Stimulated activated CD8-positive, alpha-beta memory T cell treated with anti-CD3 and anti-CD28 coated beads, Interleukin-4, amount 100 ng/mL, for 1 hour (primary cell): ENCODE results near the gene GLP1R.

Experiments
- DNase-seq, 2 donors: peaks; one replicate each; pipeline ENCODE4 v3.0.0-alpha.2; 2020; ENCODE audit warnings: low read depth in 2 of 2, low spot score in 1 of 2

The GLP1R gene

DNA sequence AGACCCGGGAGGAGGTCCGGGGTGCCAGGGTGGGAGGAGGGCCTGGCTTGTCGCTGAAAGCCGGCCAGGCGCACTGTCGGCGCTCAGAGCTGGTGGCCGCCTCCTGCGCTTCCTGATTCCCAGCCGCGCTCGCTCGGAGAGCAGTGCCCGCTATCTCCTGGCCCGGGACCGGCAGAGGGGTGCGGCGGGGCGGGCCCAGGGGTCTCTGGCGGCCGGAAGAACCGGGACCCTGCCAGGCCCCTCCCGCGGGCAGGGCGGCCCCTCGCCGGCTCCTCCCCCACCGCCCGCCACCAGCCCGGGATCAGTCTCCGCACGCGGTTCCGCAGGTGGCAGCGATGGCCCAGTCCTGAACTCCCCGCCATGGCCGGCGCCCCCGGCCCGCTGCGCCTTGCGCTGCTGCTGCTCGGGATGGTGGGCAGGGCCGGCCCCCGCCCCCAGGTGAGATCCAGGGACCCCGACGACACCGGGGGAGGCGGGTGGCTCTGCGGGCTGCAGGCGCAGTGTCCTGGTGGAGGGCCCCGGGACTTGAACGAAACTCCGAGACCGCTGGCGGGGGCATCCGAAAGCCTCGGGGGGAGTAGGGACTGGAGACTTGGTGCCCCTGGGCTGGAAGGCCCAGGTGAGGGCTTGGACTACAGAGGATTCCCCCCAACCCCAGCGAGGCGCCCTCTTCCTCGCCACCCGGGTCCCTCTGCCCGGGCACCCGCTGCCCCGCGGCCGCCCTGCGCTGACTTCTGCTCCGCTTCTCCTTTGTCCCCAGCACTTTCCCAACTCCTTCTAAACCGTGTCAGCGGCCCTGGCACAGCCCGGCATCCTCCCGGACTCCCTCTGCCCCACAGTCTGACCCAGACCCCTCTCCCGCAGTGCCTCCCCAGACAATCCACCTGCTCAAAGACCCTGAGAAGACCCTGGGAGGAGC, at the start of gene GLP1R:
TSS of gene GLP1R (plus strand) at position 301 of the 919 bp plus-strand sequence. CDS start at position 361, 60 bp downstream.
- DNase-seq: no peak

DNA sequence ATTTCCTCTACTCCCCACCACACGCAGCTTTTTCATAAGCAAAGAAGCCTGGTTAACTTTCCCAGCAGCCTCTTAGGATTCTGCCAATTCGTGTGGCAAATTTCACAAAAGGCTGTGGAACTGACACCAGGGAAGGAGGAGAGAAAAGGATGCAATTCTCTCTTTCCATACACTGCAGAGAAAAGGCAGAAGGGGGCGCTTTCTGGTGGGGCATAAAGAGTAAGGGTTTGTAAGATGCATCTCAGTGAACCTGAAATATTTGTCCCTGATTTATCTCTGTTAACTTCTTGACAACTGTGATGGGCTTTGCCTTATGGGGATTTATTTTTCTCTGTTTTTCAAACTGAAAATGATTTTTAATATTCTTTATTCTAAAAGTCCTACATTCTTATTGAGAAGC, 45.5 kb upstream of the GLP1R start:
- DNase-seq: no peak

DNA sequence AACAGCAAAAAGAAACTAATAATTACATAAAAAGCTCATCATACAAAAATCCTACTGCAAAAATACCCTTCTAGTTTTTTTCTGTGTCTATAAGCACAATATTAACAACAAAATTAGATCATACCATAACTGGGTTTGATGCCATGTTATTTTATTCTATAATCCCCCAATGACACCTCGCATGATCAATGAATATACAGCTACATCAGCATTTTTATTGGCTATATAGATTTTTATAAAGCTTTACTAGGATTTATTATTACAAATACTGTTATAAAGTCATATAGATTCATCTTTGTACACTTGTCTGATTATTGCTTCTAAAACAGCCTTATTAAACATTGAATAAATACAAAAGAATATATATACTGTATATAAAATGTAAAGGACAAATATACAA, 45.1 kb upstream of the GLP1R start:
- no peak for DNase-seq

DNA sequence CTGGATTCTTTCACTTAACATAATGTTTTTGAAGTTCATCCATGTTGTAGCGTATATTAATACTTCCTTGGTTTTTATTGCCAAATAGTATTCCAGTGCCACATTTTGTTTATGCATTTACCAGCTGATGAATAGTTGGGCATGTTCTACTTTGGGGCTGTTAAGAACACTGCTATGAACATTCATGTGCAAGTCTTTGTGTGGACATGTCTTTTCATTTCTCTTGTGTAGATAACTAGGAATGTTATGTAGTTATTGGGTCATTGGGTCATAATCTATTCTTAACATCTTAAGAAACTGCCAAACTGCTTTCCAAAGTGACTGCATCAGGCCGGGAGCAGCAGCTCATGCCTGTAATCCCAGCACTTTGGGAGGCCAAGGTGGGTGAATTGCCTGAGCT, 43.8 kb upstream of the GLP1R start:
- DNase-seq: no peak

DNA sequence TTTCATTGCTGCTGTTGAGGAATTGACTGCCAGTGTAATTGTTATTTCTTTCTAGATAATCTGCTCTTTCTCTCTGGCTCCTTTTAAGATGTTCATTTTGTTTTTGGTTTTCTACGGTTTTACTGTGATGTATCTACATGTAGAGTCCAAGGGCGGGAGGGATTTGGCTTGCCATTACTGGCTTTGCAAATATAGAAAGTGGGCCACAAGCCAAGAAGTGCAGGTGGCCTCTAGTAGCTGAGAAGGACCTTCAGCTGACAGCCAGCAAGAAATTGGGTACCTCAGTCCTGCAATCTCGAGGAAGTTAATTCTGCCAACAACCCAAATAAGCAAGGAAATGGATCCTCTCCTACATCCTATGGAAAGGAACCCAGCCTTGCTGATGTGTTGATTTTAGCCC, 42.8 kb upstream of the GLP1R start:
- no peak for DNase-seq

DNA sequence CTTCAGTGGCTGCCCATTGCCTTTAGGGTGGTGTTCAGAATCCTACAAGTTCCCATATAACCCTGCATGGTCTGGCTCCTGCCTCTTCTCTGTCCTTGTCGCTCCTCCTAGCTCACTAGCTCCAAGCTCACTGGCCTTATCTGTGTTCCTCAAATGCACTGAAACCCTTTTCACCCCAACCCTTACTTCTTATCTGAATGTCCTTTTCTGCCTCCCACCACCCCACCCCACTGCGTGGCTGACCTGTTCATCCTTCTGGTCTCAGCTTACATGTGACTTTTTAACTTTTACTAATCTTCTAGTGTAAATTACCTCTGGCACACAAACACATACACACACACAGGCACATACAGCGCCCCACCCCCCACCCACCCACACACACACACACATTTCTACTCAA, 41.0 kb upstream of the GLP1R start:
- DNase-seq: no peak

DNA sequence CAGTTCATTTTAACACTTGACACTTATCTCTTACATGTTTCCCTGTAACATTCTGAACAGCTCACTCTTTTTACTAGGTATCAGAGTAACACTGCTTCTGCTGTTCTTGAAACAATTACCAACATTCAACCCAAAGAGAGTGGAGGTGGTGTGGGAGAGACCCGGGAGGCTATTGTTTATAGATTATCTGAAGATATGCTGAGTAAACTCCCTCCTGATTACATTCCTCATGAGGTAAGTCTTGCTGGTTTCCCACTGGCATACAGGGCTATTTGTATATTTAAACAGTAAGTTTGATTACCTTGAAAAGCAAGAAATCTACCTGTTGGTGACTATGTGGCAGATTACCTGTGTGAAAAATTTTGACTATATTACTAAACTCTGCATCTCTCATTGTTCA, 39.8 kb upstream of the GLP1R start:
- no peak for DNase-seq

DNA sequence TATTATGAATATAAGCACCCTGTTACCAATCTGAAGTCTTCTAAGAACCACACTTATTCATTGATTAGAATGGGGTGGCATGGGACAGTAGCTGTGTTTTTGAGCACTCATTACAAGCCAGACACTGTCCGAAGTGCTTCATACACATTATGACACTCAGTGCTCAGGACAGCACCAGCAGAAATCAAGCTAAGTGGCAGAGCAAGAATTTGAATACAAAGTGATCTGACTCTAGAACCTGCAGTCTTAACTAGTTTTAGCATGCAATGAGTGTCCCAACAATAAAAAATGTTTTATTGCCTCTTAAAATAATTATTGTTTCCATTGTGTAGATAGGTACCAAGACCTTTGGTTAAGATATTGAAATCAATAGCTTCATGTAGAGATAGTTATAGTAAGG, 39.1 kb upstream of the GLP1R start:
- DNase-seq: no peak

DNA sequence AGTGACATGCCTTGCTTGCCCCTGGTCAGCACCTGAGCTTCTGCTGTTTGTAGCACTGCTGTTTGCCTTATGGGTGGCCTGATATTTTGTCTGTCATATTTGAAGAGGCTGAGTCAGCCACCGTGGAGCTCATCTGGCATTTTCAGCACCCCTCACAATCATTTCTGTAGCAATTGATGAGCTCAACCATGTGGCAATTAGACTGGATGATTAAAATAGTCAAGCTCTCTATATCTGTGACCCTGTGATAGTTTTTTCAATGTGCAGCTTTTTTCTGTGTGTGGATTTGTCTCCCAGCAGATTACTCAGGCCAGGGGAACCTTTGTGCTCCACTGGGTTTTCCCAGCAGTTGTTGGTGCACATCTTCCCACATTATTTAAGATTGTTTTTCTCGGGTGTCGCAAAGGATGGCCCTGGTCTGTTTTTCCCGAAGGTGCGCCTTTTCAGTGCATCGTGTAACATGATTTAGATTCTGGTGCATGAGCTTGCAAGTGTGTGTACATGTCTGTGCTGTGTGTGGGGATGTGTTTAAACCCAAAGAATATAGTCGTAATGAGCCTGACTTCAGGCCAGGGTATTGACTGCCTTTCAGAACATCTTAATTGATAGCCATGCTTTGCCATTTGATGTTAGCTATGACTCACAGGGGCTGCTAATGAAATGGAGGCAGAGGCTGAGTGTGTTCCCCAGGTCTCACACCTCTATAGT, 31.6 kb upstream of the GLP1R start:
- DNase-seq: no peak

DNA sequence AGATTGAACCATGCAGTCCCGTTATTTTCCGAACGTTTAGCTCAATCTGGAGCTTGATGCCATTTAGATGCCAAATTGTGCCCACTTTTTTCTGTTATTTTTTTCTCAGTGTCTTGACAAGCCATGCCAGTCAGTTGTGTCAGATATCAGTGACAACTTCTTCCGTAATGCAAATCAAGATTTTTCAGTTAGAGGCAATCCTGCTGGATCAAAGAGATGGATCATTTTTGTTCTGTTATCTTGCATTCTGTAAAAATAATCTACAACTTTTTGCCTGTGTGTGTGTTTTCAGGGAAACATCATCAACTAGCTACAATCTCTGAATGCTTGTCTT, 31.1 kb upstream of the GLP1R start:
- no peak for DNase-seq

DNA sequence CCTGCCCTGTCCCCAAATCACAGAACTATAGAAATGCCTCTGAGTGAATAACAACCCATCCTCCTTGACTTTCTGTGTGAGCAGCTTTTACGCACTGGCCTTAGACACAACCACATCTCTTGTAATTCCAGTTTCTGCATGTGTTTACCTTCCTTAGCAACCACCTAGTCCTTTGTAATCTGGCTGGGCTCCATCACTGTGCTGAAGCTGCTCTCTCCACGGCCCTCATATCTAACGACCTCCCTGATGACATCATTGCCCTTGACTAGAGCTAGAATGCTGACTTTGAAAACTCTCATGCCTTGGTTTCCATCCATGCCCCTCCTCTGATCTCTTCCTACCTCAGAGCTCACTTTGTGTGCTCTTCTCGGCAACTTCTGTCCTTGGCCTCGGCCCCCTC, 30.5 kb upstream of the GLP1R start:
- DNase-seq: no peak

DNA sequence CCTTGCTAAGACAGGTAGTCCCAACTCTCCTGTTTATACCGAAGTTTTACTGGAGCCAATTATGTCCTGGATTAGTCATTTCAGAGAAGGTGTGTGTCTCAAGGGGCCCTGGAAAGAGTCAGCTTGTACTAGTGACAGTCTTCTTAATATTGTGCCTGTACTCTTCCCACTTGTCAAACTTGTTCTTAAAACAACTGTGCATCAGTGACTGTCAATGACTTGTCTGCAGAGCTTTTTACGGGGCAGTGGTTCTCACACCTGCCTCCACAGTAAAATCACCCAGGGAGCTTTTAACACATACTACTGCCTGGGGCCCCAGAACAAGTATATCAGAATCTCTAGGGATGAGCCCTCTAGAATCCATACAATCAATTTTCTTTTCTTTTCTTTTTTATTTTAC, 28.4 kb upstream of the GLP1R start:
- DNase-seq: no peak

DNA sequence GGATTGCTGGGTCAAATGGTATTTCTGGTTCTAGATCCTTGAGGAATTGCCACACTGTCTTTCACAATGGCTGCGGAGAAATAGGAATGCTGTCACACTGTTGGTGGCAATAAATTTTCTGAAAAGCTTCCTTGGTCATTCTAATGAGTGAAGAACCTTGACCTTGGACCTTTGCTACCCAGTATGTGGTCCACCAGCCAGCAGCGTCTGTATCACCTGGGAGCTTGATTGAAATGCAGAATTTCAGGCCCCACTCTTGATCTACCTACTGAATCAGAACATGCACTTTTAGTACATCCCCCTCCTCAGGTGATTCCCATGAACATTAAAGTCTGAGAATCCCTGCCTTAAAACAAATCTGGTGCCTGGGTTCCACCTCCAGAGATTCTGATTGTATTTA, 27.5 kb upstream of the GLP1R start:
- DNase-seq: no peak

DNA sequence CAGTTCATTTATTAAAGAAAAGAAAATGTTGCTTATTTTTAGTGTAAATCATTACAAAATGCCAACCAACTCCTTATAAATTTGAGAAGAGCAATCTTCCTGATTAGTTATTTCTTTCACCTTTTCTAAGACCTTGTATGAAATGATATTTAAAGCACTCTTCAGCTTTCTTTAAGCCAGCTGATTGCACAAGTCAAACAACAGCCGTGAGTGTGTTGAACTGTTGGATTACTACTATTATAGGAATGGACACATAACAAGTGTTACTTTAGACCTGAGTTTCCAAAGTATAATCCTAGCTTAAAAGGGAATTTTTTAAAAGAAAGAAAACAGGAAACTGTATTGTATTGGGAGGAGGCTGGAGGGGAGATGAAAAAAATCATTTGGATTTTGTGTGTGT, 26.8 kb upstream of the GLP1R start:
- DNase-seq: no peak

DNA sequence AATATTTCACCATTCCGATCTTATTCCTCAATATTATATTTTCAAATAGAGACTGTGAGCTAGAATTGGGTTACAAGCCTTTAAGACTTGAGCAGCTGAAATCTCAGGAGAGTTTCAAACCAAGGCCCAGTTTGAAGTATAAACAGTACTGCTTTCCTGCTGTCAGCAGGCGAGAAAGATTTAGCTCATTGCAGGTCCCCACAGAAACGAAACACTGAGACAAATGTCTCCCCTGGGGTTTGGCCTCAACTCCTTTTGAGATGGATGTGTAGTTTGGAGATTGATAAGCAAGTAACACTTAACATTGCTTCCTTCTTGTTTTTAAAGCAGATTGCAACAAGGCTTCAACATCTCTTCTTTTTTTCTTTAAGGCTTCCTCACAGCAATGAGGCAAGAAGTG, 22.4 kb upstream of the GLP1R start:
- no peak for DNase-seq

DNA sequence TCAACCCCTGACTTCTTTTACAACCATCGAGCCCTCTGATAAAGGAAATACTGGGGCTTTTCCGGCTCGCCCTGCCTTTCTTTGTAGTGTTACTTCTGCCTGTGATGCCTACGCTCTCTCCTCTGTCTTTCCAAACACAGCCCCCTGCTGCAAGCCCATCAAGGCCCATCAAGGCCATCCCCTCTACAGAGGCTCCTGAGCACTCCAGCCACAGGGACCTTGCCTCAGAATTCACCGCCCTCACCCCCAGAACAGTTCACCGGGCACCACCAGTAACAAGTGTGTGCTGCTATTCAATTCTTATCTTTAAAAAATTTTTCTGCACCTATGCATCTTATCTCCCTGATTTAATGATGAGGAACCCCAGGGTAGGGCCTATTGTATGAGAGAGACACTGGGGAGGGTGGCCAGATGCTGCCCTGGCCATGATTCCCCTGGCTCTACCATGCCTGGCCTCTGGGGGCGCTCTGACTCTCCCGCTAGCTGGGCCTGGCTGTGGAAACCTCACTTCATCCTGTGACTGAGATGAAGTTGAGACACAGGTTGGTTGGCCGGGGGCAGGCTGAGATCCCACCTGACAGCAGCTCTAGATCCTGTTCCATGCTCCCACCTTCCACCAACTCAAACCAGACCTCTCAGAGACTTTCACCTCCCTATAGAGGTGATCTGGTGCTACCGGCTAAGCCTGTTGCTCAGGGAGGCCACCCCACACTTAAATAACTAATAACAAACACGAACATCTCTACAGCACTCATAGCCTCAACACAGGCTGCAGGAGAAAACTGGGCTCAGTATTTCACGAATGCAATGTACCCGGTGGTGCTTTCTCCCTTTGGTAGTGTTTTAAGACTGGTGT, 19.2 kb upstream of the GLP1R start:
- DNase-seq: peak in 1 of 2 donors; percentile 7

DNA sequence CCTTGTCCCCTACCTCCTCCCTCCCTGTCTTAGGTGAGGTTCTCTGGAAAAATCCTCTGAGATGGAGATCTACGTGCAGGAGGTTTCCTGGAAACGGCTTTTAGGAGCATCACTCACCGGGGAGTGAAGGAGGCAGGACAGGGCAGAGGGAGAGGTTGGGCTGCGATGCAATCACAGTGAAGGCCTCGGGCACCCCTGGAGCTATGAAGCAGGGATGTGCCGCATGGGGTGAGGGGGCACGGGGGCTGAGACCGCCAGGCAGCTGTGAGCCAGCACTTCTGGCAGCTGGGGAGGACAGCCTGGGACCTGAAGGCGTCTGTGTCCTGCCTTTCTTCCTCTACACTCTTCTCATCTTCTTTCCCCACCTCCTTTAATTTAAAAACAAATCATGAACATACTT, 12.9 kb upstream of the GLP1R start:
- no peak for DNase-seq

DNA sequence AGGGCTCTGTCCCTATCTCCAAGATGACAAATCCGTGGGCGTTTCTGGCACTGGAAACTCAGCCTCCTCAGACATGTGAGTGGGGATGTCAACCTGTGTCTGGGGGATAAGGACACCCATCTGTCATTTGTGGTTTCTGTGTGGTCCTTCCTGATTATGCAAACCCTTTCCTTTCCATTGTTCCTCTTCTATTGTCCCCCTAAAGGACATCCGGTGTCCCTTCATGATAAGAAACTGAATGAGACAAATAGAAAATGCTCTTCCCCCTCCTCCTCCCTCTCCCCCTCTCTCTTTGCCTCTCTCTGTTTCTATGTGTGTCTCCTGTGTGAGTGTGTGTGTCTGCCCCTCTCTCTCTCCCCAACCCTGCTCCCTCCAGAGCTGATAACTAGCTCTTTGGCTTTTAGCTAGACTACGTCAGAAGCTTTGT, 11.5 kb upstream of the GLP1R start:
- DNase-seq: no peak

DNA sequence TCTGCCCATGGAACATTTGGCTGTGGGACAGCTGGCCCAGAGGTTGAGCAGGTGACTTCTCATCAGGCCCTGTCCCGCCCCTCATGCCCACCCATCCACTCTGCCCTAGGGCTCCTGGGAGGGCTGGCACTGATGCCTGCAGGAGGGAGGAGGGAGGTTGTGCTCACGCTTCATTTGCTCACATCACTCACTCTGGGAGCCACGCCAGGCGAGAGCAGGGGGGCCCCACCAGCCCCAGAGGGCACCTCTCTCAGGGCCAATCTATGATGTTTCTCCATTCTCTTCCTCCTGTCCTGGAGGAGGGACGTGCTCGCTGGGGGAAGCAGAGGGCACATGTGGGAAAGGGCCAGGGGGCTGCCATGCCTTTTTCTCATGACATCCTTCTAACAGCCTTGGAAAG, 10.9 kb upstream of the GLP1R start:
- no peak for DNase-seq

DNA sequence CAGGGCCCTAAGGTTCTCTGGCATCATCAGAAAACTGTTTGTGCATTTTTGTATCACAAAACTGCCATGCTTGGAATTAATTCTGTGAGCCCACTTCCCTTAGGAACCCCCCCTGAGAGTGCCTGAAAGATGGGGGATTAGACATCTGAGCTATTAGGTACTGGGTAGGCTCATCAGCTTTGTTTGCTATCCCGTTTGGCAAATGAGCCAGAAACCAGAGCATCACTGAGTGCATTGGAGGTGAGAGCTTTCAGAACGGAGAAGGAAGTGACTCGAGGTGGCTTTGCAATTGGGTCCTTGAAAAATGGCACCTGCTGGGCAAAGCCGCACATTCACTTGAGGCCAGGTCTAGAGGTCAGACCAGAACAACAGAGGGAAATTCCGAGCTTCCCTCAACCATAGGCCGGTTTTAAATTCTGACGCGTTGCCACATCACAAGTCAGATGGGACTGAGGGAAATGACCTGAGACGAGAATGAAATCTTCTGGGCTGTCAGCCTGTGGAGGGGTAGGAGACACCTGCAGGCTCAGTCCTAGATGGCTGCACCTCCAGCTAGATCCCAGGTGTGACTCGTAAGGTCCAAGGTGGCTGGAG, 8.4 kb upstream of the GLP1R start:
- DNase-seq: no peak

DNA sequence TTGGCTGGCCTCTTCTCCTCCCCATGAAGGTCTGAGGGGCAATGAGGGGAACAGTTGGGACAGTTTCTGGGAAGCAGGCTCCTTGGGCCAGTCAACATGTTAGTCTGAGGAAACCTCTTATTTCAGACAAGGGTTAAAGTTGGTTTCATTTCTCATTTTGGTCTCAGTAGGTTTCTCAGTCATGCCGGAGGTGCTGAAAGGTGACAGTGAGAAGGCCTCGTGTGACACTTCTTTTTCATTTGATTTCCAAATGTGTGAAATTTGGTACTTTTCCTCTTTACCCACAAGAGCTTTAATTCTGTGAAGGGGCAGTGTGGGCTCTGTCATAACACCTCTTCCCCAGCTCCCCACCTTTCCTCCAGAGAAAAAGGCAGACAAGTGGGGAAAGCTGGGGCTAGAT, 7.5 kb upstream of the GLP1R start:
- DNase-seq: no peak
